Vagina (tissue), 2 donors: ENCODE results near the gene BCAS3. TPM values are rescaled to one million over a fixed set of nuclear protein-coding genes. Genes with fewer than 3 reads are reported as not detected.

Source experiments
- DNase-seq, 2 donors: peaks; one replicate each; pipeline ENCODE4 v3.0.0-alpha.2; 2017; ENCODE audit errors: extremely low spot score in 2 of 2
- H3K27ac ChIP-seq: fragments of 200-600 bp; sonication (generic); one replicate; pipeline ENCODE4 v1.5.1; 2019
- H3K27me3 ChIP-seq: fragments of 200-600 bp; sonication (generic); one replicate; pipeline ENCODE4 v1.5.1; 2019
- H3K36me3 ChIP-seq, 2 donors: fragments of 200-600 bp; sonication (generic); one replicate each; pipeline ENCODE4 v1.5.1; 2017 to 2019
- H3K4me1 ChIP-seq: fragments of 200-600 bp; sonication (generic); one replicate; pipeline ENCODE4 v1.5.1; 2019
- H3K4me3 ChIP-seq, 2 donors: fragments of 200-600 bp; sonication (generic); 1 replicate in 1 of 2; 2 replicates in 1 of 2; pipeline ENCODE4 v1.5.1; 2016 to 2019
- H3K9me3 ChIP-seq: fragments of 200-600 bp; sonication (generic); one replicate; pipeline ENCODE4 v1.5.1; 2019
- POLR2A ChIP-seq, 2 donors: fragments of 450-650 bp; IDR thresholded peaks; one replicate each; pipeline ENCODE4 v1.6.1; 2017; ENCODE audit warnings: antibody characterized with exemption in 2 of 2, mild to moderate bottlenecking in 2 of 2, moderate library complexity in 2 of 2
- POLR2AphosphoS5 ChIP-seq, 2 donors: sonication (generic); formaldehyde crosslinking; IDR thresholded peaks; one replicate each; pipeline ENCODE4 v1.9.0; 2017; ENCODE audit warnings: antibody characterized with exemption in 2 of 2, mild to moderate bottlenecking in 2 of 2, low read depth in 1 of 2; ENCODE audit not compliant: insufficient read depth in 1 of 2
- intact Hi-C: fragments of 100-400 bp; cut with DNase I; formaldehyde crosslinking; loops from one replicate; pipeline ENCODE4 v1.15.1; 2023
- total RNA-seq: library from RNA; depleted of rRNA; stranded (reverse); fragments of >200 nt; gene quantifications from one replicate; pipeline ENCODE4 v1.2.3, GENCODE V29; 2016
- TF ChIP-seq, protein P1 (sequence below), 3 experiments: fragments of 450-650 bp in 2 of 3; fragments of 200-600 bp in 1 of 3; sonication (generic) in 1 of 3; IDR thresholded peaks; one replicate each; pipeline ENCODE4 v1.5.1; 2017 to 2019; ENCODE audit warnings: antibody characterized with exemption in 3 of 3, mild to moderate bottlenecking in 2 of 3, moderate library complexity in 2 of 3

The BCAS3 gene
- total RNA-seq, 1 donor from 2014 or later: 33.1 TPM

DNA sequence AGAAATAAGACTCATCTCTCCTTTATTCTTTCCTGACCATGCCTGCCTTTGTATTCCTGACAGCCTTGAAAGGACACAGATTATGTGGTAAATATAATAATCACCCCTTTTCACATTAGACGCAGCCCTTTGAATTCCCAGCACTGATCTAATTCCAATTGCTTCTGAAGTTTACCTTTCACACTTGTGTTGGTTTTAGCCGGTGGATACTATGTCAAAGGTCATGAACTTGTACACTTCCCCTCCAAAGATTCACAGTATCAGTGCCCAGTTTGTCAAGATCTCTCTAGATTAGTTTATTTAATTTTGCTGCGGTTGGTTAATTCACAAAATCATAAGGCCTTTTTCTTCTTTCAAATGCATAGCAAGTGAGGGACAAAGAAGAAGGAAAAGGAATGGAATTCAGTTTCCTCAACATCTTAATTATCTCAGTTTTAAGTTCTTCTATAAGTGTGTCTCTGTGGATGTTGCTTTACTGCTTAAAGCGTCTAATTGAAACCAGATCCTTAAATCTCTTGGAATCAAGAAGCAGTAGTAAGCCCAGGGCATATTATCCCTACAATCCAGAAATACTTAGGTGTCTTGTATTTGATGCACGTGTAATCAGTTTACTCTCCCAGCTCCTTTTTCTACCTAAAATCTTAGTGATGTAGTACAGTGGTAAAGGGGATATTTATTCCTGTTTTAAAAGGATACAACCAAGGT, 547.7 kb downstream of the BCAS3 start:
- TF ChIP-seq POLR2AphosphoS5 (IDR thresholded peaks at IDR 0.05; ENCODE audit: insufficient read depth in 1 of 2, low read depth in 1 of 2) (no peak), POLR2A (IDR thresholded peaks at IDR 0.05) (no peak)
- TF ChIP-seq, protein P1, sequence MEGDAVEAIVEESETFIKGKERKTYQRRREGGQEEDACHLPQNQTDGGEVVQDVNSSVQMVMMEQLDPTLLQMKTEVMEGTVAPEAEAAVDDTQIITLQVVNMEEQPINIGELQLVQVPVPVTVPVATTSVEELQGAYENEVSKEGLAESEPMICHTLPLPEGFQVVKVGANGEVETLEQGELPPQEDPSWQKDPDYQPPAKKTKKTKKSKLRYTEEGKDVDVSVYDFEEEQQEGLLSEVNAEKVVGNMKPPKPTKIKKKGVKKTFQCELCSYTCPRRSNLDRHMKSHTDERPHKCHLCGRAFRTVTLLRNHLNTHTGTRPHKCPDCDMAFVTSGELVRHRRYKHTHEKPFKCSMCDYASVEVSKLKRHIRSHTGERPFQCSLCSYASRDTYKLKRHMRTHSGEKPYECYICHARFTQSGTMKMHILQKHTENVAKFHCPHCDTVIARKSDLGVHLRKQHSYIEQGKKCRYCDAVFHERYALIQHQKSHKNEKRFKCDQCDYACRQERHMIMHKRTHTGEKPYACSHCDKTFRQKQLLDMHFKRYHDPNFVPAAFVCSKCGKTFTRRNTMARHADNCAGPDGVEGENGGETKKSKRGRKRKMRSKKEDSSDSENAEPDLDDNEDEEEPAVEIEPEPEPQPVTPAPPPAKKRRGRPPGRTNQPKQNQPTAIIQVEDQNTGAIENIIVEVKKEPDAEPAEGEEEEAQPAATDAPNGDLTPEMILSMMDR (IDR thresholded peaks at IDR 0.05): no peak
- no peak for DNase-seq
- Histone ChIP-seq H3K27ac (no peak overlapping the region), H3K9me3 (no peaks in the 10 kb centered on the region), H3K4me3 (no peak overlapping the region), H3K27me3 (no peaks in the 10 kb centered on the region), H3K4me1 (no peaks in the 10 kb centered on the region), H3K36me3 (no peaks in the 10 kb centered on the region)
- intact Hi-C loops: no loop called here

GRCh38 chr17:61227866-61228265, 550.2 kb downstream of the BCAS3 start:
- no peaks in the 10 kb centered on the region for H3K4me1 ChIP-seq
- no peak overlapping the region for H3K27ac ChIP-seq
- no peaks in the 10 kb centered on the region for H3K27me3 ChIP-seq
- DNase-seq: no peak
- no peaks in the 10 kb centered on the region for H3K36me3 ChIP-seq
- TF ChIP-seq POLR2A (IDR thresholded peaks at IDR 0.05): no peak
- intact Hi-C loops: no loop called here
- H3K4me3 ChIP-seq: no peak overlapping the region
- H3K9me3 ChIP-seq: no peaks in the 10 kb centered on the region

DNA sequence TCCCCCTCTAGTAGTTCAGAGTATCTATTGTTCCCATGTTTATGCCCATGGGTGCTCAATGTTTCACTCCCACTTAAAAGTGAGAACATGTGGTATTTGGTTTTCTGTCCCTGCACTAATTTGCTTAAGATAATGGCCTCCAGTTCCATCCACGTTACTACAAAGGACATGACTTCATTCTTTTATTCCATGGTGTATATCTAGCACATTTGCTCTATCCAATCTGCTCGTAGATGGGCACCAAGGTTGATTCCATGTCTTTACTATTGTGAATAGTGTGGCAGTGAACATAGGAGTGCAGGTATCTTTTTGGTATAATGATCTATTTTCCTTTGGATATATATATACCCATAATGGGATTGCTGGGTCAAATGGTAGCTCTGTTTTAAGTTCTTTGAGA, 552.8 kb downstream of the BCAS3 start:
- Histone ChIP-seq H3K27ac (no peak overlapping the region), H3K36me3 (no peaks in the 10 kb centered on the region), H3K4me3 (no peak overlapping the region), H3K9me3 (no peaks in the 10 kb centered on the region), H3K4me1 (peaks cover 5% of the 10 kb centered on the region), H3K27me3 (no peaks in the 10 kb centered on the region)
- intact Hi-C loops: no loop called here
- TF ChIP-seq POLR2AphosphoS5 (IDR thresholded peaks at IDR 0.05; ENCODE audit: insufficient read depth in 1 of 2, low read depth in 1 of 2): no peak
- TF ChIP-seq POLR2A (IDR thresholded peaks at IDR 0.05): no peak
- TF ChIP-seq, protein P1 (IDR thresholded peaks at IDR 0.05): no peak
- DNase-seq: no peak

DNA sequence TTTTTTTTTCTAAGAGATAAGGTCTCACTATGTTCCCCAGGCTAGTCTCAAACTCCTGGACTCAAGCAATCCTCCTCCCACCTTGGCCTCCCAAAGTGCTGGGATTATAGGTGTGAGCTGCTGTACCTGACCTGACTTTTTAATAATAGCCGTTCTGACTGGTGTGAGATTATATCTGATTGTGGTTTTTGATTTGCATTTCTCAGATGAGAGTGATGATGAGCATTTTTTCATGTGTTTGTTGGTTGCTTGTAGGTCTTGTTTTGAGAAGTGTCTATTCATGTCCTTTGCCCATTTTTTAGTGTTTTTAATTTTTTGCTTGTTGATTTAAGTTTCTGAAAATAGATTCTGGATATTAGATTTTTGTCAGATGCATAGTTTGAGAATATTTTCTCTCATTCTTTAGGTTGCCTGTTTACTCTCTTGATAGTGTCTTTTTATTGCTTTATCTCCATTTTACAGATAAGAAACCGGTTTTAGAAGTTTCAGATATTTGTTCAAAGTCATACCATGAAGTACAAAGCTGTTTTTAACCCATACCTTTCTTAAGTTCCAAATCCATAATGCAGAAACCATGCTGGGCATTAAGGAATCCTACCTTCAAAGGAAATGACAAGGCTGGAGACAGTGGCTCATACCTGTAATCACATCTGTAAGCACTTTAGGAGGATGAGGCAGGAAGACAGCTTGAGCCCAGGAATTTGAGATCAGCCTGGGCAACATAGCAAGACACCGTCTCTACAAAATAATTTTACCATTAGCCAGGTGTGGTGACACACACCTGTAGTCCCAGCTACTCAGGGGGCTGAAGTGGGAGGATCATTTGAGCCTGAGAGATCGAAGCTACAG, 553.5 kb downstream of the BCAS3 start:
- intact Hi-C loops: no loop called here
- Histone ChIP-seq H3K4me1 (peaks cover 13% of the 10 kb centered on the region), H3K9me3 (no peaks in the 10 kb centered on the region), H3K4me3 (no peak overlapping the region), H3K36me3 (no peaks in the 10 kb centered on the region), H3K27ac (no peak overlapping the region), H3K27me3 (no peaks in the 10 kb centered on the region)
- no peak for DNase-seq
- TF ChIP-seq POLR2A (IDR thresholded peaks at IDR 0.05) (no peak), POLR2AphosphoS5 (IDR thresholded peaks at IDR 0.05; ENCODE audit: insufficient read depth in 1 of 2, low read depth in 1 of 2) (no peak)
- TF ChIP-seq, protein P1 (IDR thresholded peaks at IDR 0.05): no peak

DNA sequence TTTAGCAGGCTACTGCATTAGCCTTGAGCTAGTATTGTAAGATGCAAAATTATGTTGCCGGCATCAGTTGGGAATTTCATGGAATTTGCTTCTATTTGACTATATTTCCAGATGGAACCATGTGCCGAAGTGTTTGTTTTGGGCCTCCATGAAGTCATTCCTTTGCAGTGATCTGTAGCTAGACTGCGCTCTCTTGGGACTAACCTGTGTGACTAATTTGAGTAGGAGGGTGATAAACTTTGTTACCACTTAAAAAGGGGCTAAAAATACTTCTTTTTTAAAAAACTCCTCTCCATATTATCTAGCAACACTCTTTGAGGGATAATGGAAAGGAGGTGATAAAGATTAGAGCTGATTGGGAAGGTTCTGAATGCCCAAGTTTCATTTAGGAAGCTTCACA, 555.2 kb downstream of the BCAS3 start:
- H3K4me1 ChIP-seq: peaks cover 16% of the 10 kb centered on the region
- TF ChIP-seq, protein P1 (IDR thresholded peaks at IDR 0.05): no peak
- TF ChIP-seq POLR2AphosphoS5 (IDR thresholded peaks at IDR 0.05; ENCODE audit: insufficient read depth in 1 of 2, low read depth in 1 of 2): no peak
- TF ChIP-seq POLR2A (IDR thresholded peaks at IDR 0.05): no peak
- H3K36me3 ChIP-seq: no peaks in the 10 kb centered on the region
- no peak overlapping the region for H3K4me3 ChIP-seq
- no peaks in the 10 kb centered on the region for H3K27me3 ChIP-seq
- no peak overlapping the region for H3K27ac ChIP-seq
- DNase-seq: no peak
- H3K9me3 ChIP-seq: no peaks in the 10 kb centered on the region
- intact Hi-C loops: no loop called here
